ENCODE data around the gene PRLR.
A peak's percentile ranks its signal among the peaks of the same experiment; 100 is the strongest.

PRLR gene

DNA sequence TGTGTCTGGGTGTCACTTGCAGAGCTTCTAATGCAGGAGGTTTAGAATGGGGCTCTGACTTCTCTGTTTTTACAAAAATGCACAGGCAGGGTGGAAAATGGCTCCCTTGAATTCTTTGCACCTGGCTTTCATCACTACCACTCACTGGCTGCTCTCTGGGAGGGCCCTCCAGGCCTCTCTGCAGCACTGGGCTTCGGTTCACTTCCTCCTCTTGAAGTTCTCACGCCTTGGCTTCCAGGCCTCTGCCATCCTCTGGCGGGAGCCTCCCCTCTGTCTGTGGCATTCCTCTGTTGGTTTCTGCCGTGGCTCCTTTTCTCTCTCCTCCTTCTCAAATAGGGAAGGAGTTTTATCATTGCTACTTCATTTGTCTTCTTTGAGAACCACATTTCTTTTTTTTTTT is 2.8 kb upstream of the PRLR start:
- DNase-seq = no peak

DNA sequence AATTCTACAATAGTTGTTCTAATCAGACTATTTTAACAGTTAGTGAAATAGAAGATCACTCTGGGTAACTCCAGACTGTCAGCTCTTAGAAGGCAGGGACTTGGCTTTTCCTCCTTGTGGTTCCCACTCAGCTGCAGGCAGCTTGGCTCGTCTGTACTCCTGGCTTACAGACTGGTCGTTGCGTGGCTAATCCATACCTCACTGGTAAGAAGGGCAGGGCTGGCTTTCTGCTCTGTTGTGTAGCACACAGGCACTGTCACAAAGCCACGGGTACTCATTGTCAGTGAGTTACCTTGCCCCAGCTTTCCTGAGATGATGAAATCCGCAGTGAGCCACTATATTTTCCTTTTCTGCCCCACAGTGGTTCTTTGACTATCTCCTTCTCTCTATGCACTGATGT is 1.8 kb upstream of the PRLR start:
- no peak for DNase-seq

DNA sequence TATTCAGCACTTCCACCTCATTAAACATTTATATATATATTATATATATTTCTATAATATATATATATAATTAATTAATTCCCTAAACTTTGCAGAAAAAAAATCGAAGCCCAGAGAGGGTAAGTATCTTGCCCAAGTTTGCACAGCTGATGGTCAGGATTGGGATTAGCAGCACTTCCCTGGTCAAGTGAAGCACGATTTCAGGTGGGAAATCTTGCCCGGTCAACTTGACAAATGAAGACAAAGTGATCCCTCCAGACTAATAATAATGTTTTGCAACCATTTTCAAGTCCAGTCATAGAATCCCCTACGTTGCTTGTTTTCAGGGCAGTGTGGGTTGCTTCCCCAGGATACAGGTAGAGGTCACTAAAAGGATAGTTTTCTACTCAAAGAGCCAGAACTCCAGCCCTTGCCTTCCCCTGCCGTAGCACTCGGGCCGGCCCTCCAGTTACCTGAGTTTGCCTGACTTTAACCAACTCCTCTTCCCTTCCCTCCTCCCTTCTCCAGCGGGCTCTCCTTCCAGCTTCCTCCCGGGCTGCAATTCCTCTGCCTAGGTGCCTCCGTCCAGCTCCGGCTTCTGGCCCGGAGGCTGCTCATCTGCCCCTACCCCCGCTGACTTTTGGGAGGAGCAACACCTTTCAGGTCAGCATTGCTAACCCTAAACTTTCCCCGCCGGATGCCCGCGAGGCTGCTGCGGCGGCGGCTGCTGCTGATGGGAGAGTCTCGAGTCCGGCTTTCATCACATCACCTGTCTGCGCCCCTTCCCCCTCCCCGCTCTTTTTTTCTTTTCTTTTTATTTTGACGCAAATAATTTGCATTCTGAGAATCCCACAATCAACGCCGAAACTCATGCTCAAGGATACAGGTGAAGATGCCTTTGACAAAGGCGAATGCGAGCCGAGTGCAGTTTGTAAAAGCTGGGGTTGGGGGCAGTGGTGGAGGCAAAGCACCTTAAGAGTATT is 930 bp downstream of the PRLR start:
- no peak for DNase-seq

DNA sequence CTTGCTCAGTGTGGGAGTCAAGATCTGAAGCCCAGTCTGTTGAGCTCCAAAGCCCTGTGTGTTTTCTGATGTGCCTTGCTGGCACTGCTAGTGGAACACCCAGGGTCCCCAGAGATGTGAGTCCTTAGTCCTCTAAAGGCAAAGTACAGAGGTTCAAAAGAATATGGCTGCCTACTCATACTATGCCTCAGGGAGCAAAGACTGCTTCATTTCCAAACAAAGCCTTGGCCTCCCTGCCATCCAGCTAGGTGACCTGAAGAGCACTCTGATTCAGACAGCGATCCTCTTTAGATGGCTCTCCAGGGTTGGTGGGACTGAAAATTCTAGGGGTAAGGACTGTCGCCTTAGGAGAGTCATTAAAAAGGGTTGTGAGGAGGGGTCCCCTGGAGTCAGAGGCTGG is 2.0 kb downstream of the PRLR start:
- no peak for DNase-seq

DNA sequence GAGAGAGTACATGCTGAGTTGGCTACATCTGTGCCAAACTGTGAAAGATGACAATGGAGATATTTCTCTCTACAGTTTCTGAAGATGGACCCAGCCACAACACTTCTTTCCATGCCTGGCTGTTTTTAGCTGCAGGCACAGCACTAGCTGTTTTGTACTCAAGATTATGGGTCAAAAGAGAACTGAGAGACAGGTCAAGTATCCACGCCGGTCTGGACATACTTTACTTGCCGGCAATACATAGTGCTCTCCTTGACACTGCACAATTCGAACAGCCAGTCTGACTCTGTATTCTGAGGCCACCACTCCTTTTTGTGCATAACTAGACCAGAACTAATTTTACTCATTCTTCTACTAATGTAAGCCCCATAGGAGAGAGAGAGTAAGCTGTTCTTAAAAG is 2.6 kb downstream of the PRLR start:
- DNase-seq = no peak

DNA sequence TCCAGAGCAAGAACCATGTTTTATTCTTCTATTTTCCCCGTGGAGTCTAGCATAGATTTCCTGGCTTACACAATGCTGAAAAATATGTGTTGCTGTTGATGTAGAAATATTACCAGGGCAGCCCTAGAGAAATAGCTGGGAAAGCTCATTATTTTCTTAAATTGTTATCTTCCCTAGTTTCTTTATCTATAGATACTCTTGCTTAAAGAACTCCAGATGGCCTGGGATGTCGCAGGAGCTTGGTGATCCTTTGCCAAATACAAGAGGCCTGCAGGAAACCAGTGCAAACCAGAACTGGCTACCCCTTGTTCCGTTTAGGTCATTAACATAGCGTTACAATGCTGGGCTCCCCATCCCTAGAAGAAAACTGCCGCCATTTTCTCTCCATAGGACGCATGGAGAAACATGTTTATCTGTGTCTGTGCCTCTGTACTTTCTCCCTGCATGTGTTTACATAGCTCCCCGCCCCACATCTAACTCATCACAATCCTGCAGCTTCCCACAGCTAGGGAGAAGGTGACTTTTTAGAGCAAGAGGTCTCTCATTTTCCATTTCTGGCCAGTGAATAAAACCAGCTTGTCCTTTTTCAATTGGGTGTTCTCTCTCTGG is 6.4 kb downstream of the PRLR start:
- no peak for DNase-seq

DNA sequence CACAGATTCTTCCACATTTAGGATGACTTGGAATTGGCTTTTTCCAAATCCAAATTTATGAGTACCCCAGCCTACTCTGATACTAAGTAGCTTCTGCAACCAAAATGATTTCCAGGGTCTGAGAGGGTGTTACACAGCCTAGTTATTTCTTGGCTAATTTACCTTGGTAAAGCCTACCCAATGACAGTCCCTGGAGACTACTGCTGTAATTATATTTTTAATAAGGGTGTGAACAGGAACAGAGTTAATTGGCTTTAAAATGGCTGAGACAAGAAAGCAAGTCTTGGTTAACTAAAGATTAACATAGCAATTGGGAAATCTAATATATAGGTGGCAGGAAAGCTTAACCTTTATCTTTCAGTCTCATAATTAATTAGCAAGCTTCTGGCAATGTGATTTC is 9.3 kb downstream of the PRLR start:
- no peak for DNase-seq

DNA sequence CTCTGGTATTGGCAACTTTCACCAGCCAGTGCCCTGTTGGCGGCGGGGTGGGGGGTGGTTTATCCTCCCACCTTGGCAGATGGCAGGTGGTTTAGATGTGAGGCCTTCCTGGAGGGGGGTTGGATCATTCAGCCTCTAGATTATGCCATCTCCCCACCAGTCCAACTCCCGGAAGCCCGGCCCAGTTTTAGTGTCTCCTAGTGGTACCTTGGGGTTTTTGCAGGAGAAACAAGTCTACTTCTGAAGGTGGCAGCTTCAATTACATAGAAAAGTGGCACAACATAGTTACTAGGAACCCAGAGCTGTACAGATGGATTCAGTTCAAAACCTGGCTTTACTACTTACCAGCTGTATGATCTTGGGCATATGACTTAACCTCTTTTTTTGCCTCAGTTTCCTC is 11.3 kb downstream of the PRLR start:
- no peak for DNase-seq

DNA sequence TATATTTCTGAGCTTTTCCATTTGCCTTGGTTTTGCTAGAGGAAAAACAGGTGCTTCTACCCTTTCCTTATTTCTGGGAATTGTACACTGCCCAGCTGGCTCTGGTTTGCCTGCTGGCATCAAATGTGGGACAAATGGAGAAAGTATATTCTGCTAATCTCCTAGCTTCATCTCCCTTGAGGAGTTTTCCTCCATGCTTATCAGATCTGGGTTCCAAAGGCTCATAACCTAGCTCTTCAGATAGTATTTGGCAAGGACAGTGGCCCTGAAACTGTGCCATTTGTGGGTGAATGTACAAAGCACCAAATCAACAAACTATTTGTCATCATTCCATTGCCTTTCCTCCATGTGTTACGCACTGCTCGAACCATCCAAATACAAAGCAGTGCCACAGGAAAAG is 16.2 kb downstream of the PRLR start:
- DNase-seq = no peak

DNA sequence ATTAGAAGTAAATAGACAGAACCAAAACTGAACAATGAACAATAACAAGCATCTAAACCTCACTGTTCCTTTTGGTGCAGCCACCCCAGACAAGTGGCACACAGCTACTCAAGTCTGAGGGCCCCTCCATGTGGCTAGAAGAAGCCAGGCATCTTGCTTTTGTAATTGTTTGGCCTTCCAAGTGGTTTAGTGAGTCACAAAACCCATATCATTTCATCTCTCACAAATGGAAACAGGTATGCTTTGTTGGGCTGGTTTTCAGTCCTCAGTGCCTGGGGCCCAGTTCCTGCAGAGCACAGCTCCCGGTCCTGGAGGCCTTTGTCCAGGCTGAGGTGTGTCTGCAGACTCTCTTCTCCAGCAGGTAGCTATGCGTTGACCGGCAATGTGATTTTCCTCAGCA is 16.7 kb downstream of the PRLR start:
- no peak for DNase-seq

DNA sequence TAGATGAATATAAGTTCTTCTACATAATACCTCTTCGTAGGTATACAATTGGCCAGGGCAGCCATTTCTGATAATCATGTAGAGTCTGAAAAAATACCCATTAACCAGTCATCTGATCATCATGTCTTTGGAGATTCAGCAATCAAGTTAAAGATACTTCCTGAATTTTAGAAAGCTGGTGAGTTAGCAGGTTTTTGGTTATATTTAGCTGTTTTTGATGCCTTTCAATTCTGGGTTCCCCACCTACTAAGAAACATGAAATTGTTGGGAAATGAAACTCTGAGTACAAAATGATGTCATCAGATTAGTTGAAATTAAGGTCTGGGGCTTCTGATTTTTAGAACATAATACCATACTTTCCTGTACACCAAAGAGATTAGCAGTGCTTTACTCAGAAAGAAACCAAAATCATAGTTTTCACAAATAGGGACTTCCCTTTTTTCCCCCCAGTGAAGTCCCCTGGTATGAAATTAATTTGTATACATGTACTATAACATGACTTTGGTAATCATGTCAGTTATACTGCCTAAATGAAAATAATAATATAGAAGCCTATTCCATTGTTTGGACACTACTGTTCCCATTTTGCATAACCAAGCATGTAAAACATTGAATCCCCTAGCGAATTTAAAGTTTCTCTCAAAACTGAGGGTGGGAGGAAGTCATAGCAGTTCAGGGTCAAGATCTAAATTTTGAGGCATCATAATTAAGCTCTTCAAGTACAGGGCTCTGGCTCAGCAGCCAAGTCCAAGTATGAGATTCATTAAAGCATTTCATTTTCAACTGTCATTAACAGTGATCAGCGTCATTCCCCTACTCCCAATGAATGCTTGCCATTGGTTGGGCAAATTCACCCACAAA is 17.9 kb downstream of the PRLR start:
- no peak for DNase-seq

DNA sequence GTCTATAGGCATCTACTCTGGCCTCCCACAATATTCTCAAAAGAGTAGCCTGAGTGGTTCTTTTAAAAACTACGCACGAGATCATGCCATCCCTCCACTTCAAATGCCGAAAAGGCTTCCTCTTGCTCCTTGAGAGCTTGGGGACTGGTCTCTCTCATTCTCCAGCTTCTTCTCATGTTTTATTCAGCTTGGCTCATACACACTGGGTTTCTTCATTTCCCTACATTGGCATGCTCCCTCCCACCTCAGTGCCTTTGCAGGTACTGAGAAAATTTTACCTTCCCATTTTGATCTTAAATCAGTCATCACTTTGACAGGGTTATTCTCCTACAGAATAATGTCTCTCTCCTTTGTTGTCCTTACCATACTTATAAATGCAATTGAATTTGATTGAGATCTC is 20.4 kb downstream of the PRLR start:
- DNase-seq = no peak

DNA sequence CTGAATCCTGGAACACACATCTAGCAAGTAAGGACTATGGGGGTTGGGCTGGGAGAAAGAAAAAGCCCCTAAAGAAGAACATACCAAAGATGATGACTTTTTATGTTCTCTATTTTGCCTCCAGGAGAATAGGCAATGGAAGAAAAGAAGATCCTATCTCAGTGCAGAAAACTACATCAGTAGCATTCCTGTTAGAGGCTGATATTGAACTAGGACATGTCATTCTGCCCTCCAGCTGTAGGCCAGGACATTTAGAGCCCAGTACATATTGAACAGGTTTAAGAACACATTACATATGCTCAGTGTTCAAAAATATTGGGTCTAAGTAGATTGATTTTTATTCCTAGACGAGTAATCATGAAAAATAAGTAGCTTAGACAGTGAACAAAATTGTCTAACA is 24.7 kb downstream of the PRLR start:
- no peak for DNase-seq

DNA sequence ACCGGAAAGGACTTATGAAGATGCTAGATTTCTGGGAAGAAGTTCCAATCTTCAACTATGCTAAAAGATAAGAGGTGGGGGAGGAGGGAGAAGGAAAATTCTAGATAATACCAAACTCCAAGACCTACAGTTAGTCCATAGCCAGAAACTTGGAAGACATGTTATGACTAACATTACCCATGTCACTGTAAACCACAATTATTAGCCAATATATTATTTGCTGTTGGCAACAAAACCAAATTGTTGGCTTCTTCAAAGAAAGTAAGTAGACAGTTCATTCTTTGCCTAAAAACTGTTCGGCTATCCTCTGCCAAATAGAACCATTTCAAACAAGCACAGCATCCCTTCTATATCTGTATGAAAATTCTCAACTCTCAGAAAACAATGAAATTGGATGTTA is 25.1 kb downstream of the PRLR start:
- DNase-seq = no peak

DNA sequence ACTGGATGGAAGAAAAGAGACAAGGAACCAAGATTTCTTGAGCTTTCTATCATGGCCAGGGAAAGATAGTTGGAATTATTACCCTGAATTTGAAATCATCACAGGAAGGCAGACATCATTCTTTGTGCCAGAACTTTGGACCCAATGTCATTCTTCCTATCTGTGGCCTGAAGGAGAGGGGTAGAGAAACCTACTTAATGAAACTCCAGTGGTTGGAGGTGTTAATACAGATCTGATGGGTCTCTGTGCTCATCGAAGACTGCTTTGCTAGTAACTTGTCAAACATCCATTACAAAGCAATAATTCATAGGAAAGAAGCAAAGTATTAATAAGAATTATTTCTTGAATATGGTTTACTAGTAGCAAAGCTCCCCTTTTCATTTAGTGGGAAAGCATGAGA is 26.9 kb downstream of the PRLR start:
- no peak for DNase-seq

DNA sequence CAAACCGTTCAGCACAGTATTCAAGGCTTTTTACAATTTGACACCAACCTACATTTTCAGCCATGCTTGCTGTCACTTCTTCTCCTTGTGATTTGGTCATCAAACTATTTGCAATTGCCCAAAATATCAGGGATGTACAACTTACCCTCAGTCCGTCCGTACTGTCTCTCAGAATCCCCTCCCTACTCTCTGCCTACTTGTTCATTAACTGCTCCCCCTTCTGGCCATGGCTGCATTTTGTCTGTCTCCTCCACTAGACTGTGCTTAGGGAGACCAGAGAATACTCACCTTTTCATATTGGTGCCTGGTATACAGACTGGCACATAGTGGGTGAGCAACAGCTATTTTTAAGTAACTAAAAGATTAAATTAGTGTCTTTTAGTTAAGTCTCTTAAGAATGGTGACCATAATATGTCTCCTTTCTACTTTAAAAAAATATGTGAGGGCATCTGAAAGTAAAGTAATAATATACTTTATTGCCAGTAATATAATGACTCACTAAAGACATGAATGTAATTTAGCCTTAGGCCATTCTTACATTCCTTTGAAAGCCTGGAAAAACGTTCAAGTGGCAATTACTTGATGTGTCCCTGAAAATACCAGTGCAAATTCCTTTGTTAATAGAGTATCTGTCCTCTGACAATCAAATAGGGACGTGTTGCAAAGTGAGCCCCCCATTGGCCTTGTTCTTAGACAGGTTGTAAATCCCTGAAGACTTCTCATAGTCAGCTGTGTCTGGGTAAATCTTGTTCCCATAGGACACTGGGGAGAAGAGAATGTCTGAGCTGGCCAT is 27.8 kb downstream of the PRLR start:
- no peak for DNase-seq

DNA sequence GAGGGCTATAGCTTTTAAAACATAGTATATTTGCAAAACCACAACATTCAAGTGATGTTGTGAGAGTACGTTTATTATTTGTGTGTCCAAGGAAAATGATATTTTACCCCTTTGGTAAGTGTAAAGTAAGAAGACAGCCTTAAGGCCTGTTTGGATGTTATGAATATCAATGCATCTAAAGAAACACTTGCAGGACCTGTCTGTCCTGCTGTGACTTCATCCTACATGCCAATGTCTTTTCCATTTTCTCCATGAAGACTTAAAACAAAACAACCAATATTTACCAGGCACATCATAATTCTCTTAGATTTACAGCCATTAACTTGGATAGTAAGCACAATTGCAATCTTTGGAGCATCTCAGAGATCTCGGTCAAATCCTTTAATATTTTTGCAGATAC is 29.0 kb downstream of the PRLR start:
- no peak for DNase-seq

DNA sequence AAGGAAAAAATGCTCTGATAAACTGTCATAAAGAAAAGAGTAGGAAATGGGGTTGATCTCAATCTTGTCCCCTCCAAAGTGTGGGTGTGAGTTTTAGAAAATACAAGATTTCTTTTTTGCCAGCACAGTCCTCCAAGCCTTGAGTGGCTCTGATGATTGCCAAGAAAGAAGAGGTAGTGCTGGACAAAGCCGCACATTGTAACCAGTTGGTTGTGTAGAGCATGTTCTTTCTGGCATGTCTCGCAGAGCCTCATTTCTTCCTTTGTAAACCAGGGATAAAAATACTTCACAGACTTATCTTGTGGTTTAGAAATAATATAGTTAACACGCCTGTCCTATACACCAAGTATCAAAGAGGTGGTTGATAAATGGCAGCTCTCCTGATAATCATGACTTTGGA is 30.4 kb downstream of the PRLR start:
- no peak for DNase-seq

DNA sequence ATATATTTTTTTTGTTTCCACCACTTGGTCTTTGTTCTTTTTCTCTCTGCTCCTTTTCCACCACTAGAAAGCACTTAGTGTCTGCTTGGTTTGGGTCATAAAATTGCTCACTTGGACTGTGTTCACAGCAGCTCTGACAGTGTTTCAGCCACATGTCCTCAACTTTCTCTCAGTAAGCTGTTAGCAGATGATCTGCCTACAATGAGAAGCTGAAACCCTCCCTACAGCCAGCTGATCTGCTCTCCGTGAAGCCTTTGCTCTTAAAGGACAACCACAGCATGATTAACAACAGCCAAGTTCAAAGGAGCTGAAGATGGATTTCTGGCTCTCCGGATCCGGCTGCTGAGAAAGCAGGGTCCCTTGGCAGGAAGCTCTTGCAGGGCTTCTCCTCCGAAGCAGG is 31.6 kb downstream of the PRLR start:
- no peak for DNase-seq

DNA sequence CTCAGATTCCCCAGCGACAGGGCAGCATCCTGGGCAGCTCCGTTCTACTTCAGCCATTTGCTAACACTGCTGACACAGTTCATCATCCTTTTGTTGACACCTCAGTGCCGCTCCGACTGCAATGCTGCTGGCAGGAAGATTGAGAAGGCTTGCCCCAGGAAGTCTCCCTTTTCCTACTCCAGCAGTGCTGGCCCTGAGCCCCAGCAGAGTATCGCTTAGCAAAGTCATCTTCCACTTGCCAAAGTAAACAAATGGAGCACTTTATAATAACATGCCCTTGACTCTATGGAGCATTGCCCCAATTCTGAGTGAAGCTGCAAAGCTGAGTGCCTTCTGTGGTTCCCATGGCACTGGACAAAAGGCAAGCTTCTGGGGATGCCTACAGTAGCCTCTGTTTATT is 32.2 kb downstream of the PRLR start:
- DNase-seq = peak; percentile 66

DNA sequence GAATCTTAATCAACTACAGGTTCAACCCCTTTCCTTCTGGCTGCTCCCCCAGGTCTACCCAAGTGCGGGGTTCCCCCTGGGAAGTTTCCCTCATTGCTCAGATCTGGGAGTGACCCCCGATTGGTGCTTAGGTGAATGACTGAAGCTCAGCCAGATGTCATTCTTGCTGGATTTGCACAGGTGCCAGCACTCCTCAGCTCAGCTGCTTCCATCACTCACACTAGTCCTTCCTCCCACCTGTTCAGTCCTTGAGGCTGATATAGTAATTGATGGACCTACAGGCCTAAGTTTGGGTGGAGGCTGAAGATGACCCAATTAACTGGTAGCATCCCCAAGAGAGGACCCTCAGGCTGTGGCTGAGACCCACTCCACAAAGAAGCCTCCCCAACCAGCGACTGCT is 32.9 kb downstream of the PRLR start:
- DNase-seq = no peak

DNA sequence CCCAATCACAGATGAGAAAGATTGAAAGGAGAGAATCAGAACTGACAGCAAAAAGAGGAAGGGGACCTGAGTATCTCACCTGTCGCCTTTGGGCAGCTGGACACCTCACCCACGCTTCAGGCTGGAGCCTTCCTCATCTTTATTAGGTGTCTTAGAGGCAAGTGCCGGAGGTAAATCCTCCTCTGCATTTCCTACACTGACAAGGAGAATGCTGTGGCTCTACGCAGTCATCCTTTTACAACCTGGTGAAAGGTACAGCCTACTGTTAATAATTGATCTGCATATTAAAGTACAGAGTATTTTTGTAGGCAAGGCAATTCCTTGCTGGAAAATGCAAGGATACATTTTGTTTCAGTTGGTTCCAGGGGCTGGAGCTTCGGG is 34.8 kb downstream of the PRLR start:
- DNase-seq = no peak
